Measurements from ENCODE around the gene RAI1. TPM values are rescaled to one million over a fixed set of nuclear protein-coding genes. Genes with fewer than 3 reads are reported as not detected.

Gene RAI1
- total RNA-seq, 2 donors from 2014 or later = 35.9 to 42.9 TPM

DNA sequence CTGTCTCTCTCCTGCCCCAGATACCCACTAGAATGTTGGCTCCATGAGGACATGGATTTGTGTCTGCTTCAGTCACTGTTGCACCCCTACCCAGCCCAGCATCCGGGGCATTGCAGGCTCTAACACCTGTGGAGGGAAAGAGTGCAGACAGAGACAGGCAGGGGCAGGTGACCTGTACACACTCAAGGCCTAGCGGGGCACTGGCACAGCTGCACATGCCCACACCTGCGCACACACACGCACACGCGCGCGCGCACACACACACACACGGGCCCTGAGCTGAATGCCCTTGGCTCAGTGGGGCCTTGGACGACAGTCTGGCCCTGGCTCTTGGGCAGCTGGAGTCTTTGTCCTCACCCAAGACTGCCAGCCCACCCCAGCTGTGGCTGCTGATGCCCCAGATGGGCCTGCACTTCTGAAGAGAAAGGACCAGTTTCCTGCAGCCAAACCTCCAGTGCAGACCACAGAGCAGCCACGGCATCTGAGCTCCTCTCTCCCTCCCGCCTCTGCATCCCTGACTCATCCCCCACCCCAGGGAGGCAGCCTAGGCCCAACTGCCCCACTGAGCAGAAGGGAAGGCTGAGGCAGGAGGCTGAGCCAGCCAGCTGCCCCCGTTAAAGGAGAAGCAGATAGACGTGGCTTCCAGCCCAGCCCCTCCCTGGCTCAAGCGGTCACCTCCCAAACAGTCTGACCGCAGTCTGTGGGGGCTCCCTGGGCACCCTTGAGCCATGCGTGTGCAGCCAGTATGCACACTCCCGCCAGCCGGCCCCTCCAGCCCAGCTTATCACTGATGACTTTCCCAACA is 12.3 kb upstream of the RAI1 start:
- no peaks in the 10 kb centered on the region for H3K9me3 Mint-ChIP-seq
- H3K27me3 Mint-ChIP-seq (ENCODE audit: insufficient read depth) = peaks cover 36% of the 10 kb centered on the region
- no peak overlapping the region for H3K9ac ChIP-seq (ENCODE audit: extremely low read depth, low read length, poor library complexity, severe bottlenecking)
- no peak for DNase-seq
- H3K4me3 ChIP-seq (ENCODE audit: low read length) = no peak overlapping the region
- TF ChIP-seq, protein P1, sequence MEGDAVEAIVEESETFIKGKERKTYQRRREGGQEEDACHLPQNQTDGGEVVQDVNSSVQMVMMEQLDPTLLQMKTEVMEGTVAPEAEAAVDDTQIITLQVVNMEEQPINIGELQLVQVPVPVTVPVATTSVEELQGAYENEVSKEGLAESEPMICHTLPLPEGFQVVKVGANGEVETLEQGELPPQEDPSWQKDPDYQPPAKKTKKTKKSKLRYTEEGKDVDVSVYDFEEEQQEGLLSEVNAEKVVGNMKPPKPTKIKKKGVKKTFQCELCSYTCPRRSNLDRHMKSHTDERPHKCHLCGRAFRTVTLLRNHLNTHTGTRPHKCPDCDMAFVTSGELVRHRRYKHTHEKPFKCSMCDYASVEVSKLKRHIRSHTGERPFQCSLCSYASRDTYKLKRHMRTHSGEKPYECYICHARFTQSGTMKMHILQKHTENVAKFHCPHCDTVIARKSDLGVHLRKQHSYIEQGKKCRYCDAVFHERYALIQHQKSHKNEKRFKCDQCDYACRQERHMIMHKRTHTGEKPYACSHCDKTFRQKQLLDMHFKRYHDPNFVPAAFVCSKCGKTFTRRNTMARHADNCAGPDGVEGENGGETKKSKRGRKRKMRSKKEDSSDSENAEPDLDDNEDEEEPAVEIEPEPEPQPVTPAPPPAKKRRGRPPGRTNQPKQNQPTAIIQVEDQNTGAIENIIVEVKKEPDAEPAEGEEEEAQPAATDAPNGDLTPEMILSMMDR (conservative IDR thresholded peaks at IDR 0.05) = no peak
- 81 to 82% methylated on average over 13 to 20 of the region's 20 CpGs for WGBS, 2 experiments (ENCODE audit: insufficient coverage in 1 of 2, insufficient read length in 1 of 2)
- H3K4me1 ChIP-seq (ENCODE audit: control insufficient read depth, insufficient read depth, low read length) = no peaks in the 10 kb centered on the region
- H3K27ac ChIP-seq (ENCODE audit: low read depth, low read length) = peak overlapping the region; percentile 70
- no peaks in the 10 kb centered on the region for H3K36me3 ChIP-seq (ENCODE audit: control insufficient read depth, insufficient read depth, low read length)
- no peaks in the 10 kb centered on the region for H3K4me1 Mint-ChIP-seq
- no peaks in the 10 kb centered on the region for H3K9me3 ChIP-seq (ENCODE audit: control insufficient read depth, low read length)
- H3K27ac Mint-ChIP-seq = no peak overlapping the region
- H3K36me3 Mint-ChIP-seq (ENCODE audit: low read depth) = no peaks in the 10 kb centered on the region
- peaks cover 3% of the 10 kb centered on the region for H3K27me3 ChIP-seq (ENCODE audit: control insufficient read depth, insufficient read depth, low read length, poor library complexity, severe bottlenecking)
- H3K4me3 Mint-ChIP-seq = no peak overlapping the region

DNA sequence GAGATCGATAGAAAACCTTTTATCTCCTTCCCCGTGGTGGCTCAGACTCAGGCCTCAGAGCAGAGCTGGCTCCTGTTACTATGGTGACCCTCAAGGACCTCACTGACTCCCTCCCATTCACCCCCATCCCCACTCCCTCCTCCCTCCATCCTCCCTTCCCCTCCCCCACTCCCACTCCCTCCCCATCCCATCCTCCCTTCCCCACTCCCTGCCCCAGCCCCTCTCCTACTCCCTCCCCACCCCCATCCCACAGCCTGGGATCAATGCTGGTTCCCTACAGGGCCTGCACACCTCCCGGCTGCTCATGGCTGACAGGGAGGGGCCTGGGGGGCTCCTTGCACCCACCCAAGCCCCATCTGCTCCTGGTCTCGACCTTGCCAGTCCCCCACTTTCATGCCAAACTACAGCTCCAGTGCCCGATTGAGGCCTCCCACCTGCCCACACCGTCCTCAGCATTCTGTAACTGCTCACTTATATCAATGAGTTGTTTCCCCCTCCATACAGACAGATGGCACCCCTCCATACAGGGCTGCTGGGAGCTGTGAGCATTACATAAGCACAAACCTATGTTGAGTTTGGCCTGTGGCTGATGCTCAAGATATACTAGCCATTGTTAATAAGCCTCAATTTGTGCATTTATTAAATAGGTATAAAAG is 11.6 kb upstream of the RAI1 start:
- no peak overlapping the region for H3K27ac Mint-ChIP-seq
- H3K36me3 Mint-ChIP-seq (ENCODE audit: low read depth) = no peaks in the 10 kb centered on the region
- Histone ChIP-seq H3K36me3 (ENCODE audit: control insufficient read depth, insufficient read depth, low read length) (no peaks in the 10 kb centered on the region), H3K27ac (ENCODE audit: low read depth, low read length) (peak overlapping the region; percentile 70), H3K27me3 (ENCODE audit: control insufficient read depth, insufficient read depth, low read length, poor library complexity, severe bottlenecking) (peaks cover 7% of the 10 kb centered on the region), H3K4me3 (ENCODE audit: low read length) (no peak overlapping the region), H3K4me1 (ENCODE audit: control insufficient read depth, insufficient read depth, low read length) (no peaks in the 10 kb centered on the region), H3K9ac (ENCODE audit: extremely low read depth, low read length, poor library complexity, severe bottlenecking) (no peak overlapping the region), H3K9me3 (ENCODE audit: control insufficient read depth, low read length) (no peaks in the 10 kb centered on the region)
- no peak overlapping the region for H3K4me3 Mint-ChIP-seq
- peaks cover 39% of the 10 kb centered on the region for H3K27me3 Mint-ChIP-seq (ENCODE audit: insufficient read depth)
- H3K4me1 Mint-ChIP-seq = no peaks in the 10 kb centered on the region
- H3K9me3 Mint-ChIP-seq = no peaks in the 10 kb centered on the region
- TF ChIP-seq, protein P1 (conservative IDR thresholded peaks at IDR 0.05) = no peak
- WGBS, 2 experiments (ENCODE audit: insufficient coverage in 1 of 2, insufficient read length in 1 of 2) = 51 to 73% methylated on average over 2 to 6 of the region's 6 CpGs
- no peak for DNase-seq

DNA sequence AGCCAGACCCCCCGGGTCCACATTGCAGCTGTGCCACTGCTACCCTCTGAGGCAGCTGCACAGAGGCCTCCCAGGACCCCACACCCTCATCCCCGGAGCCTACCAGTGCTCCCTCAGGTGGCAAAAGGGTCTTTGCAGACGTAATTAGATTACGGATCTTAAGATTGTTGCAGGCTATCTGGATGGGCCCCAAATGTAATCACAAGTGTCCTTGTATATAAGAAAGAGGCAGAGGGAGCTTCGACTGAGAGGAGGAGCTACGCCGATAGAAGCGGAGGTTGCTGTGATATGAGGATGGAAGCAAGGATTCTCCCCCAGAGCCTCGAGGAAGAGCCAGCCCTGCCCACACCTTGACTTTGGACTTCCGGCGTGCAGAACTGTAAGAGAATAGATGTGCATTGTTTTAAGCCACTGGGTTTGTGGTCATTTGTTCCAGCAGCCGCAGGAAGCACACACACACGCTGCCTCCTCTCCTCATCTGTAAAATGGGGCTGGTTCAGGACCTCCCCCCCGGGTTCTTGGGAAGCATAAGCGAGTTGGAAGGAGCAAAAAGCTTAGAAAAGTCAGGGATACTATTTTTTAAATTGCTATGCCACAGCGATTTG is 10.5 kb upstream of the RAI1 start:
- WGBS, 2 experiments (ENCODE audit: insufficient coverage in 1 of 2, insufficient read length in 1 of 2) = 77 to 81% methylated on average over 14 to 16 of the region's 16 CpGs
- Mint-ChIP-seq H3K4me3 (no peak overlapping the region), H3K36me3 (ENCODE audit: low read depth) (no peaks in the 10 kb centered on the region), H3K9me3 (no peaks in the 10 kb centered on the region), H3K4me1 (peaks cover under 1% of the 10 kb centered on the region), H3K27me3 (ENCODE audit: insufficient read depth) (peaks cover 48% of the 10 kb centered on the region), H3K27ac (no peak overlapping the region)
- H3K36me3 ChIP-seq (ENCODE audit: control insufficient read depth, insufficient read depth, low read length) = no peaks in the 10 kb centered on the region
- no peak overlapping the region for H3K4me3 ChIP-seq (ENCODE audit: low read length)
- no peak overlapping the region for H3K27ac ChIP-seq (ENCODE audit: low read depth, low read length)
- H3K27me3 ChIP-seq (ENCODE audit: control insufficient read depth, insufficient read depth, low read length, poor library complexity, severe bottlenecking) = peaks cover 7% of the 10 kb centered on the region
- DNase-seq = no peak
- no peaks in the 10 kb centered on the region for H3K4me1 ChIP-seq (ENCODE audit: control insufficient read depth, insufficient read depth, low read length)
- H3K9me3 ChIP-seq (ENCODE audit: control insufficient read depth, low read length) = no peaks in the 10 kb centered on the region
- TF ChIP-seq, protein P1 (conservative IDR thresholded peaks at IDR 0.05) = no peak
- no peak overlapping the region for H3K9ac ChIP-seq (ENCODE audit: extremely low read depth, low read length, poor library complexity, severe bottlenecking)

All from endodermal cell (in vitro differentiated cells).